GM23338 (cell line): Measurements from ENCODE around the gene FYCO1. TPM values are rescaled to one million over a fixed set of nuclear protein-coding genes. Genes with fewer than 3 reads are reported as not detected.

ENCODE experiments used
- ATAC-seq: fragments of 200-7000 bp; cut with Tn5 transposase; 3 replicates; pipeline ENCODE4 v1.9.1; 2020
- DNase-seq: peaks from one replicate; pipeline ENCODE4 v3.0.0-alpha.2; 2015; ENCODE audit warnings: low spot score
- H2AFZ ChIP-seq: fragments of 200-600 bp; sonication (generic); 2 replicates; pipeline ENCODE4 v1.8.0; 2016; ENCODE audit warnings: antibody characterized with exemption, mild to moderate bottlenecking, moderate library complexity
- H3F3A ChIP-seq: fragments of 200-600 bp; sonication (generic); replicated peaks from 2 replicates; pipeline ENCODE4 v1.8.0; 2017; ENCODE audit warnings: antibody characterized with exemption, mixed run types, low read depth
- H3K27ac ChIP-seq: fragments of 200-600 bp; sonication (generic); 2 replicates; pipeline ENCODE4 v1.6.1; 2016; ENCODE audit warnings: low read depth
- H3K27me3 ChIP-seq: fragments of 200-600 bp; sonication (generic); 2 replicates; pipeline ENCODE4 v1.8.0; 2016; ENCODE audit warnings: mild to moderate bottlenecking, mixed run types, moderate library complexity; ENCODE audit not compliant: insufficient read depth
- H3K36me3 ChIP-seq: fragments of 200-600 bp; sonication (generic); 2 replicates; pipeline ENCODE4 v1.8.0; 2016; ENCODE audit warnings: mild to moderate bottlenecking; ENCODE audit not compliant: insufficient read depth
- H3K4me1 ChIP-seq: fragments of 200-600 bp; sonication (generic); 2 replicates; pipeline ENCODE4 v1.8.0; 2016; ENCODE audit warnings: mild to moderate bottlenecking, moderate library complexity; ENCODE audit not compliant: insufficient read depth
- H3K4me2 ChIP-seq: fragments of 200-600 bp; sonication (generic); 2 replicates; pipeline ENCODE4 v1.7.1; 2017; ENCODE audit warnings: mixed run types
- H3K4me3 ChIP-seq: fragments of 200-600 bp; sonication (generic); 2 replicates; pipeline ENCODE4 v1.6.1; 2016; ENCODE audit warnings: mixed run types
- H3K79me2 ChIP-seq: fragments of 200-600 bp; sonication (generic); replicated peaks from 2 replicates; pipeline ENCODE4 v1.8.0; 2017; ENCODE audit warnings: mild to moderate bottlenecking; ENCODE audit not compliant: insufficient read depth
- H3K9me2 ChIP-seq: fragments of 200-600 bp; sonication (generic); 2 replicates; pipeline ENCODE4 v1.8.0; 2017; ENCODE audit not compliant: insufficient read depth
- H4K20me1 ChIP-seq: fragments of 200-600 bp; sonication (generic); replicated peaks from 2 replicates; pipeline ENCODE4 v1.8.0; 2017; ENCODE audit warnings: mild to moderate bottlenecking; ENCODE audit not compliant: insufficient read depth
- H3K27ac Mint-ChIP-seq: 2 replicates; pipeline ENCODE4 v1.8.0; 2020; ENCODE audit warnings: inconsistent platforms, mild to moderate bottlenecking, moderate library complexity, mixed read lengths
- H3K27me3 Mint-ChIP-seq: 3 replicates; pipeline ENCODE4 v1.8.0; 2022; ENCODE audit warnings: low read depth, mild to moderate bottlenecking, moderate library complexity, mixed read lengths, inconsistent platforms; ENCODE audit not compliant: insufficient read depth, poor library complexity
- H3K36me3 Mint-ChIP-seq: 3 replicates; pipeline ENCODE4 v1.8.0; 2021; ENCODE audit warnings: low read depth, mild to moderate bottlenecking, inconsistent platforms, moderate library complexity, mixed read lengths
- H3K4me1 Mint-ChIP-seq: 3 replicates; pipeline ENCODE4 v1.8.0; 2020; ENCODE audit warnings: mild to moderate bottlenecking, inconsistent platforms, mixed read lengths
- H3K4me3 Mint-ChIP-seq: 3 replicates; pipeline ENCODE4 v1.8.0; 2021; ENCODE audit warnings: moderate library complexity, mild to moderate bottlenecking, inconsistent platforms, mixed read lengths
- H3K9me3 Mint-ChIP-seq: 3 replicates; pipeline ENCODE4 v1.8.0; 2020; ENCODE audit warnings: moderate library complexity, mild to moderate bottlenecking, inconsistent platforms, mixed read lengths
- EZH2phosphoT487 ChIP-seq: fragments of 200-600 bp; sonication (generic); IDR thresholded peaks from one replicate; pipeline ENCODE4 v1.8.1; 2018; ENCODE audit warnings: antibody characterized with exemption; ENCODE audit not compliant: unreplicated experiment
- JUNB ChIP-seq: IDR thresholded peaks from one replicate; pipeline ENCODE4 v1.6.1; 2016; ENCODE audit warnings: antibody characterized with exemption; ENCODE audit not compliant: unreplicated experiment
- NANOG ChIP-seq: IDR thresholded peaks from 2 replicates; pipeline ENCODE4 v1.6.1; 2016; ENCODE audit warnings: antibody characterized with exemption, borderline replicate concordance
- REST ChIP-seq: IDR thresholded peaks from one replicate; pipeline ENCODE4 v1.6.1; 2018; ENCODE audit warnings: antibody characterized with exemption; ENCODE audit not compliant: unreplicated experiment
- STAT1 ChIP-seq: IDR thresholded peaks from one replicate; pipeline ENCODE4 v1.6.1; 2016; ENCODE audit warnings: antibody characterized with exemption; ENCODE audit not compliant: unreplicated experiment
- ZNF331 ChIP-seq: fragments of 250-450 bp; sonication (Bioruptor Pico); IDR thresholded peaks from 2 replicates; pipeline ENCODE4 v1.5.0; 2020; ENCODE audit warnings: low read depth, mild to moderate bottlenecking, moderate library complexity
- ZNF462 ChIP-seq: fragments of 250-450 bp; sonication (Bioruptor Pico); IDR thresholded peaks from 2 replicates; pipeline ENCODE4 v1.5.0; 2020; ENCODE audit warnings: mild to moderate bottlenecking, moderate library complexity
- polyA plus RNA-seq: library from polyadenylated mRNA; unstranded; fragments of >200 nt; fragmentation: Nextera tagmentation; extraction: Ambion mirVana; gene quantifications from 2 replicates; pipeline ENCODE4 v1.2.1, GENCODE V29; 2016
- total RNA-seq: library from RNA; depleted of rRNA; stranded (reverse); fragments of >200 nt; shearing (Covaris generic); gene quantifications from 2 replicates; pipeline ENCODE4 v1.2.3, GENCODE V29; 2014

Gene FYCO1
- total and polyA plus RNA-seq, 2 experiments from 2014 or later, result 4.5 to 17.2 TPM

- TF ChIP-seq ZNF462 (CRISPR knock-in tag), result no peak
- TF ChIP-seq NANOG, result no peak
- no peak for TF ChIP-seq EZH2phosphoT487
- TF ChIP-seq JUNB, result no peak
Observed at GRCh38 chr3:45988362-45988761, 7.3 kb downstream of the FYCO1 start (continued).

GRCh38 chr3:45987368-45988291 is 8.0 kb downstream of the FYCO1 start:
- no peak for TF ChIP-seq REST
- no peak for TF ChIP-seq STAT1
- TF ChIP-seq ZNF331 (CRISPR knock-in tag), result no peak
- no peak overlapping the region for H2AFZ ChIP-seq
- ATAC-seq, result no peak
- H3K9me2 ChIP-seq, result no peaks in the 10 kb centered on the region
- H3K4me2 ChIP-seq, result no peak overlapping the region
- peaks cover 19% of the 10 kb centered on the region for H3K36me3 Mint-ChIP-seq
- peaks cover 16% of the 10 kb centered on the region for H3K36me3 ChIP-seq
- peaks cover 6% of the 10 kb centered on the region for H4K20me1 ChIP-seq
- H3K9me3 Mint-ChIP-seq, result no peaks in the 10 kb centered on the region; the same call in 2 of the 3 replicates
- H3F3A ChIP-seq, result no peaks in the 10 kb centered on the region
- peaks cover 18% of the 10 kb centered on the region for H3K4me1 Mint-ChIP-seq
- H3K27me3 Mint-ChIP-seq, result peaks cover 9% of the 10 kb centered on the region
- H3K79me2 ChIP-seq, result peaks cover 63% of the 10 kb centered on the region
- no peak overlapping the region for H3K4me3 Mint-ChIP-seq
- H3K27me3 ChIP-seq, result no peaks in the 10 kb centered on the region
- no peak for DNase-seq
- H3K27ac Mint-ChIP-seq, result no peak overlapping the region; the same call in 1 of the 2 replicates
- H3K27ac ChIP-seq, result no peak overlapping the region
- peaks cover 13% of the 10 kb centered on the region for H3K4me1 ChIP-seq
- no peak overlapping the region for H3K4me3 ChIP-seq
